Psoas muscle (tissue), 8 donors: ENCODE results near the gene RNF112. TPM values are rescaled to one million over a fixed set of nuclear protein-coding genes. Genes with fewer than 3 reads are reported as not detected.
A peak's percentile ranks its signal among the peaks of the same experiment; 100 is the strongest.

Experiments
- ATAC-seq, 4 donors: fragments of 200-7000 bp; cut with Tn5 transposase; one replicate each; pipeline ENCODE4 v1.9.1; 2020; ENCODE audit warnings: moderate library complexity in 3 of 4, mild to moderate bottlenecking in 2 of 4
- DNase-seq, 2 donors: peaks; one replicate each; pipeline ENCODE4 v3.0.0-alpha.2; 2020
- H3K27ac ChIP-seq: fragments of 200-600 bp; one replicate; pipeline ENCODE4 v1.8.0; 2022
- H3K27me3 ChIP-seq, 3 donors: fragments of 200-600 bp in 1 of 3; one replicate each; pipeline versions ENCODE4 v1.6.1 to v1.8.0; 2013 to 2022; ENCODE audit warnings: low read length in 2 of 3, mild to moderate bottlenecking in 2 of 3, moderate library complexity in 1 of 3; ENCODE audit not compliant: insufficient read depth in 3 of 3
- H3K36me3 ChIP-seq, 2 donors: fragments of 200-600 bp in 1 of 2; one replicate each; pipeline versions ENCODE4 v1.6.1 to v1.8.0; 2013 to 2022; ENCODE audit warnings: low read depth in 1 of 2, mild to moderate bottlenecking in 1 of 2, moderate library complexity in 1 of 2; ENCODE audit not compliant: insufficient read depth in 1 of 2
- H3K4me1 ChIP-seq: fragments of 200-600 bp; one replicate; pipeline ENCODE4 v1.8.0; 2022
- H3K4me3 ChIP-seq: fragments of 200-600 bp; one replicate; pipeline ENCODE4 v1.8.0; 2022; ENCODE audit warnings: mild to moderate bottlenecking
- H3K9me3 ChIP-seq: fragments of 200-600 bp; one replicate; pipeline ENCODE4 v1.8.0; 2022
- WGBS, 3 donors: extraction: QIAGEN DNeasy Blood & Tissue Kit; methylation state at CpG; one replicate each; pipeline versions ENCODE4 v1.1.6 to v1.1.7; 2013; 5-methylcytosine and 5-hydroxymethylcytosine counted together
- intact Hi-C, 2 donors: fragments of 100-400 bp; cut with DNase I; formaldehyde crosslinking; loops; one replicate each; pipeline versions ENCODE4 v1.11.0 to v1.14.2; 2022
- polyA plus RNA-seq, 3 donors: library from polyadenylated mRNA; stranded (reverse); fragments of 200-250 nt; gene quantifications; one replicate each; pipeline ENCODE4 v1.2.3, GENCODE V29; 2013
- total RNA-seq, 4 donors: library from RNA; stranded (reverse); fragmentation: NEBNext Ultra II Directional in 2 of 4; extraction: Animal tissue kit (Norgen Biotek cat#: 25700) in 2 of 4; gene quantifications; one replicate each; pipeline versions ENCODE4 v1.2.1 to v1.2.4, GENCODE V29; 2021 to 2023
- TF ChIP-seq, protein P1 (sequence below): fragments of 200-600 bp; IDR thresholded peaks from one replicate; pipeline ENCODE4 v1.8.0; 2022; ENCODE audit warnings: antibody characterized with exemption
- donor health status: healthy with polysubstance abuse.
- donor health status: DM: no; HTN: no; CAD: no; lungs with moderate emphysema.
- donor health status: Bipolar disorder and iron deficiency.
- donor health status: healthy.
- donor health status: DM: yes; HTN: yes; CAD: no.
- donor health status: DM: no; HTN: no; CAD: no.
- donor health status: DM: no; HTN: no; CAD: no.
- donor health status: DM: yes; HTN: yes; CAD: no.

Gene RNF112
- total and polyA plus RNA-seq, 7 donors, result 0.25 to 1.5 (median 1.1) TPM

DNA sequence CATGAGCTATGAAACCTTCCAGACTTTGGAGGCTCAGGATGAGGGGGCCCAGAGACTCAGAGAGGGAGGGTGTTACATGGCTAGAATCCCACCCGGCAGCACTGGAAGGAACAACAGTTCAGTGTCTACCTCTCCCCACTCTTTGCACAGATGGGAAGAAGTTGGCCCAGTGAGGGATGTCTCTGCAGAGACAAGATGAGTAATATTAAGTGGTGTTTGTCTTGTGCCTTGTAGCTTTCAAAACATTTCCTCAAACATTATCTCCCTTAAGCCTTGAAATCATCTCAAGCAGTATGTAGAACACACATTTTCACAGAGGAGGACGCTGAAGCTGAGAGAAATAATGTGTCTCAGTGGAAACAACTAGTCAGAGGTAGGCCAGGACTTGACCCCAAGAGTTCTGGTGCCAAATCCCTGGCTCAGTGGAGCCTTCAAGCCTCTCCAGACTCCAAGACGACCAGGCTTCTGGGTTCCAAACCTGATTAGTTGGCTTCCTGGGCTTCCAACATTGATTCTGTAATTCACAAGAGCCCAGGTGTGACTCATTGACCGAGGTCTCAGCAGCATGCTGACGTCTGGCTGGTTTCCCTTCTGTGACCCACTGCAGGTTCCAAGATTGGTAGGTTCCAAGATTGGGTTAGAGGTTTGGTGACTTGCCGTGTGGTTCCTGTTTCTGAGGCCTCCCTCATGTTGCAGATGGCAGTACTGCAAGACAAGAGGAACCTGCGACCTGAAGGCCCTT lies 7.4 kb downstream of the RNF112 start:
- intact Hi-C loops, result no loop called here
- Histone ChIP-seq H3K9me3 (no peaks in the 10 kb centered on the region), H3K27me3 (no peaks in the 10 kb centered on the region), H3K4me3 (no peak overlapping the region), H3K27ac (no peak overlapping the region), H3K4me1 (no peaks in the 10 kb centered on the region), H3K36me3 (no peaks in the 10 kb centered on the region)
- TF ChIP-seq, protein P1, sequence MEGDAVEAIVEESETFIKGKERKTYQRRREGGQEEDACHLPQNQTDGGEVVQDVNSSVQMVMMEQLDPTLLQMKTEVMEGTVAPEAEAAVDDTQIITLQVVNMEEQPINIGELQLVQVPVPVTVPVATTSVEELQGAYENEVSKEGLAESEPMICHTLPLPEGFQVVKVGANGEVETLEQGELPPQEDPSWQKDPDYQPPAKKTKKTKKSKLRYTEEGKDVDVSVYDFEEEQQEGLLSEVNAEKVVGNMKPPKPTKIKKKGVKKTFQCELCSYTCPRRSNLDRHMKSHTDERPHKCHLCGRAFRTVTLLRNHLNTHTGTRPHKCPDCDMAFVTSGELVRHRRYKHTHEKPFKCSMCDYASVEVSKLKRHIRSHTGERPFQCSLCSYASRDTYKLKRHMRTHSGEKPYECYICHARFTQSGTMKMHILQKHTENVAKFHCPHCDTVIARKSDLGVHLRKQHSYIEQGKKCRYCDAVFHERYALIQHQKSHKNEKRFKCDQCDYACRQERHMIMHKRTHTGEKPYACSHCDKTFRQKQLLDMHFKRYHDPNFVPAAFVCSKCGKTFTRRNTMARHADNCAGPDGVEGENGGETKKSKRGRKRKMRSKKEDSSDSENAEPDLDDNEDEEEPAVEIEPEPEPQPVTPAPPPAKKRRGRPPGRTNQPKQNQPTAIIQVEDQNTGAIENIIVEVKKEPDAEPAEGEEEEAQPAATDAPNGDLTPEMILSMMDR, result no peak
- peak in 3 of 4 donors; percentile 9 to 27 (median 17) for ATAC-seq
- WGBS, 3 donors, result 64 to 73% (median 65%) methylated on average over 7 of the region's 7 CpGs
- DNase-seq, result peak in 1 of 2 donors; percentile 37

DNA sequence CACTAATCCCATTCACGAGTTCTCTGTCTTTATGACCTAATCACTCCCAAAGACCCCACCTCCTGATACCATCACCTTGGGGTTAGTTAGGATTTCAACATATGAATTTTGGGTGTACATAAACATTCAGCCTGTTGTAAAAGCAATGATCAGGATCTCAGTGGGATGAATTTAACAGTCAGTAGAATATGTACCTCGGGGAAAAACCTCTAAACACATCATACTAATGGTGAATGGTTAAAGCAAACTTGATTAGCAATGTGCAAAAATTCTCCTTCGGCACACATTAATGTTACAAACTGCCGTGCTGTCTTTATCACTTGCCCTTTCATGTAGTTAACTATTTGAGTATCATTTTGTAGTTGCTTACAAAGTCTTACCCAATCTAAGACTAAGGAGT lies 10.2 kb downstream of the RNF112 start:
- H3K4me1 ChIP-seq, result no peaks in the 10 kb centered on the region
- no peak overlapping the region for H3K27ac ChIP-seq
- no peaks in the 10 kb centered on the region for H3K36me3 ChIP-seq
- intact Hi-C loops, result no loop called here
- TF ChIP-seq, protein P1, result no peak
- H3K27me3 ChIP-seq, result no peaks in the 10 kb centered on the region
- WGBS, 3 donors, result 59 to 65% (median 61%) methylated on average over 4 of the region's 4 CpGs
- H3K4me3 ChIP-seq, result no peak overlapping the region
- ATAC-seq, result no peak
- H3K9me3 ChIP-seq, result no peaks in the 10 kb centered on the region
- no peak for DNase-seq

DNA sequence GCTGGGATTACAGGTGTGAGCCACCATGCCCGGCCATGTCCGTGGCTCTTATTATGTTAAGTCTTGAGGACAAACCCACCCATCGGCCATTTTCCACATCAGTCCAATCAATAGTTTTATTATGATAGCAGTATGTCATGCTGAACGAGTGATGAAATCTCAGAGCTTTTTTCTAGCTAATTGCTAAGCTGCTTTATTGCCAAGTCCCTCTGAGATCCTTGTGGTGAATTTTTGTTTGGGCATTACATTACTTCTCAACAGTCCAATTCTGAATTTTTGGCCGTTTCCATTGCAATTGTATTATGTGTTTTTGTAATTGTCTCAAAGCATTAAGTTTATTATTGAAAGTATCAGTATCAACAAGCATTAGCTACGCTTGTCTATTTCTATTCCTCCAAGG lies 10.9 kb downstream of the RNF112 start:
- no peaks in the 10 kb centered on the region for H3K9me3 ChIP-seq
- H3K36me3 ChIP-seq, result no peaks in the 10 kb centered on the region
- no peak for ATAC-seq
- no peaks in the 10 kb centered on the region for H3K27me3 ChIP-seq
- TF ChIP-seq, protein P1, result no peak
- H3K27ac ChIP-seq, result no peak overlapping the region
- DNase-seq, result no peak
- no peaks in the 10 kb centered on the region for H3K4me1 ChIP-seq
- no peak overlapping the region for H3K4me3 ChIP-seq
- 54 to 68% (median 63%) methylated on average over 6 of the region's 6 CpGs for WGBS, 3 donors
- intact Hi-C loops, result no loop called here

DNA sequence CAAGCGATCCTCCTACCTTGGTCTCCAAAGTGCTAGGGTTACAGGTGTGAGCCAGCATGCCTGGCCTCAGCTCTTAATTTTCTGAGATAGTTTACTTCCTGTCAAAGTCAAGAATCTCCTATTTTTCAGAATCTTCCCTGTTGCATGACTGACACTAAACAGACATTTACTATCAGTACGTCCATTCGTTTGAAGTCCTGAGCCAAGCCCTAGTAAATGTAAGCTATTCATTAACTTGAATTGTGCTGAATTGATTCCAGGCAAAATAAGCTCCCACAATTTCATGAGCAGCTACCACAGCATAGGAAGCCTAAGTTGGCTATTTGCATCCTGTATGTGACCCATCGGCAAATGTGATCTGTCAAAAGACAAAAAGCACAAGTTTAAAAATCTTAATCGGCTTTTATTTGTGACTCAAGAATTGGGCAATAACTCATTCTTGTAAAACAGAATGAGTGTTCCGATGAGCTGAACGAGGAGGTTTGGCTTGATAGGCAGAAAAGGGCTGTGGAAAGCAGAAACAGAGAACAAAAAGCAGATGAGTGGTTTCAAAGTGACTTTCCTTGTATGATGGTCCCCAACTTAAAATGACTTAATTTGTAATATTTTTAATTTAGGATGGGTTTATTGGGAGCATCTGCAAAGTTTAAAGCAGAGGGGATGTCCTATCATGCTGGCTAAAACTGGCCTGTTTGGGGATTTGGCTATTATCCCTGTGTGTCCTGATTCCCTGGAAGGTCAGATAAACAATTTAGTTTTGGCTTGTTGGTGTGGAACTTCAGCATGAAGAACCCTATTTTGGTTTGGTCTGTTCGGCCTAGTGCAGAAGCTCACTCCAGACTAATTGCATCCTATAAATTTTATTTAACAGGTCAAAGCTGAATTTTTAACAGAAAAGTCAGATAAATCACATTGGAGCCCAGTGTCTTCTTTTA lies 14.2 kb downstream of the RNF112 start:
- Histone ChIP-seq H3K36me3 (no peaks in the 10 kb centered on the region), H3K4me1 (no peaks in the 10 kb centered on the region), H3K27ac (no peak overlapping the region), H3K27me3 (no peaks in the 10 kb centered on the region), H3K9me3 (no peaks in the 10 kb centered on the region), H3K4me3 (no peak overlapping the region)
- intact Hi-C loops, result no loop called here
- WGBS, 3 donors, result 44 to 60% (median 51%) methylated on average over 8 of the region's 8 CpGs
- no peak for ATAC-seq
- TF ChIP-seq, protein P1, result no peak
- no peak for DNase-seq
